Endothelial cell of umbilical vein (primary cell): ENCODE results near the gene RMND5B. TPM values are rescaled to one million over a fixed set of nuclear protein-coding genes. Genes with fewer than 3 reads are reported as not detected.

Experiments
- BruUV-seq: library from RNA; stranded (reverse); fragments of 400-500 nt; replicated peaks from 2 replicates; lab custom pipeline; 2021; lab: Mats Ljungman, UMichigan
- CTCF ChIA-PET: fragments of 300-600, 350-600 bp; sonication (Branson Sonifier 250); formaldehyde crosslinking; loops from one replicate; lab custom pipeline; 2021; ENCODE audit warnings: antibody characterized with exemption, inconsistent platforms; lab: Charles Lee
- POLR2A ChIA-PET: fragments of 300-600, 350-600 bp; sonication (Branson Sonifier 250); formaldehyde crosslinking; loops from one replicate; lab custom pipeline; 2021; ENCODE audit warnings: antibody characterized with exemption, inconsistent platforms; lab: Charles Lee
- DNase-seq: peaks from one replicate; pipeline ENCODE4 v3.0.0-alpha.2; 2011; ENCODE audit warnings: low read depth, low spot score
- FAIRE-seq: peaks from 2 replicates; lab custom pipeline; 2011; peaks lifted over from hg19 to GRCh38; lab: Jason Lieb, UNC
- H2AFZ ChIP-seq: 2 replicates; pipeline ENCODE4 v1.6.0; 2012; ENCODE audit warnings: low read depth, low read length, control low read depth, inconsistent platforms
- H3K27ac ChIP-seq: 2 replicates; pipeline ENCODE4 v1.5.1; 2011; ENCODE audit warnings: low read depth, mild to moderate bottlenecking, control low read depth, low read length, moderate library complexity; ENCODE audit not compliant: insufficient read depth
- H3K27me3 ChIP-seq, 2 experiments: 2 replicates each; pipeline versions ENCODE4 v1.6.0 to v1.6.1; 2011; ENCODE audit warnings: low read length in 2 of 2, mixed read lengths in 1 of 2; ENCODE audit not compliant: control insufficient read depth in 2 of 2, insufficient read depth in 2 of 2
- H3K36me3 ChIP-seq, 2 experiments: 2 replicates in 1 of 2; 3 replicates in 1 of 2; pipeline ENCODE4 v1.5.1; 2011; ENCODE audit warnings: low read length in 2 of 2, mild to moderate bottlenecking in 1 of 2, moderate library complexity in 1 of 2; ENCODE audit not compliant: control insufficient read depth in 2 of 2, insufficient read depth in 2 of 2; ENCODE audit errors: extremely low read depth in 1 of 2
- H3K4me1 ChIP-seq: 3 replicates; pipeline ENCODE4 v1.5.1; 2011; ENCODE audit warnings: mild to moderate bottlenecking, low read length; ENCODE audit not compliant: control insufficient read depth, insufficient read depth; ENCODE audit errors: extremely low read depth
- H3K4me2 ChIP-seq: 2 replicates; pipeline ENCODE4 v1.6.1; 2011; ENCODE audit warnings: low read length, control low read depth, mixed read lengths; ENCODE audit not compliant: insufficient read depth
- H3K4me3 ChIP-seq, 3 experiments: fragments of 200-600 bp in 1 of 3; sonication (generic), shearing (Covaris generic) in 1 of 3; replicated peaks in 1 of 3; 2 replicates each; pipeline ENCODE4 v1.5.1; 2011 to 2016; ENCODE audit warnings: control low read depth in 3 of 3, low read length in 3 of 3, mild to moderate bottlenecking in 2 of 3, inconsistent platforms in 1 of 3, low read depth in 1 of 3, moderate library complexity in 1 of 3; ENCODE audit not compliant: insufficient read depth in 1 of 3
- H3K79me2 ChIP-seq: 2 replicates; pipeline ENCODE4 v1.6.0; 2012; ENCODE audit warnings: low read length, inconsistent platforms; ENCODE audit not compliant: control insufficient read depth, insufficient read depth
- H3K9ac ChIP-seq: replicated peaks from 2 replicates; pipeline ENCODE3; 2011; ENCODE audit warnings: low read length, control low read depth; ENCODE audit not compliant: insufficient read depth; ENCODE audit errors: extremely low read depth
- H3K9me1 ChIP-seq: replicated peaks from 3 replicates; pipeline ENCODE4 v1.6.0; 2011; ENCODE audit warnings: mild to moderate bottlenecking, low read length; ENCODE audit not compliant: control insufficient read depth, insufficient read depth; ENCODE audit errors: extremely low read depth
- H3K9me3 ChIP-seq: replicated peaks from 2 replicates; pipeline ENCODE4 v1.5.1; 2012; ENCODE audit warnings: low read length, inconsistent platforms; ENCODE audit not compliant: control insufficient read depth, insufficient read depth
- H4K20me1 ChIP-seq: replicated peaks from 2 replicates; pipeline ENCODE3; 2011; ENCODE audit warnings: mild to moderate bottlenecking, low read length; ENCODE audit not compliant: control insufficient read depth, insufficient read depth; ENCODE audit errors: extremely low read depth
- CTCF ChIP-seq, 2 donors: IDR thresholded peaks; 1 replicate in 1 of 2; 2 replicates in 1 of 2; pipeline ENCODE4 v1.5.1; 2011; ENCODE audit warnings: low read length in 2 of 2, mild to moderate bottlenecking in 2 of 2, moderate library complexity in 2 of 2, control low read depth in 1 of 2, inconsistent platforms in 1 of 2, low read depth in 1 of 2; ENCODE audit not compliant: insufficient read depth in 1 of 2; ENCODE audit errors: extremely low read depth in 1 of 2
- EZH2 ChIP-seq: IDR thresholded peaks from 2 replicates; pipeline ENCODE4 v1.6.1; 2012; ENCODE audit warnings: borderline replicate concordance, low read depth, mild to moderate bottlenecking, moderate library complexity, low read length, inconsistent platforms; ENCODE audit not compliant: severe bottlenecking
- FOS ChIP-seq: IDR thresholded peaks from 2 replicates; pipeline ENCODE4 v1.6.1; 2011; ENCODE audit warnings: mild to moderate bottlenecking, low read length, moderate library complexity, borderline replicate concordance; ENCODE audit not compliant: insufficient read depth
- GATA2 ChIP-seq: IDR thresholded peaks from 2 replicates; pipeline ENCODE4 v1.7.0; 2011; ENCODE audit warnings: low read depth, mild to moderate bottlenecking, moderate library complexity, mixed read lengths, low read length; ENCODE audit not compliant: insufficient read length, insufficient read depth
- JUN ChIP-seq: IDR thresholded peaks from 2 replicates; pipeline ENCODE4 v1.6.1; 2011; ENCODE audit warnings: borderline replicate concordance, low read depth; ENCODE audit not compliant: insufficient read length, insufficient read depth
- MAX ChIP-seq: IDR thresholded peaks from 2 replicates; pipeline ENCODE4 v1.6.1; 2011; ENCODE audit not compliant: insufficient read depth, insufficient read length
- MYC ChIP-seq: IDR thresholded peaks from one replicate; pipeline ENCODE4 v1.6.1; 2011; ENCODE audit warnings: mild to moderate bottlenecking, low read depth, low read length
- POLR2A ChIP-seq: IDR thresholded peaks from 2 replicates; pipeline ENCODE4 v1.6.1; 2012; ENCODE audit warnings: low read depth, mild to moderate bottlenecking, control low read depth, low read length
- POLR2AphosphoS5 ChIP-seq: IDR thresholded peaks from 2 replicates; pipeline ENCODE4 v1.6.1; 2012; ENCODE audit warnings: low read depth, mild to moderate bottlenecking, control low read depth, low read length, moderate library complexity; ENCODE audit not compliant: insufficient read depth
- dilution Hi-C: fragments of 300-500 bp; cut with MboI; formaldehyde crosslinking; loops from one replicate; pipeline ENCODE4 v1.15.0; 2019; ENCODE audit warnings: low sequenced_read_pairs; ENCODE audit not compliant: extremely low pct_ligation_motif_present
- intact Hi-C: fragments of 100-400 bp; cut with micrococcal nuclease; formaldehyde crosslinking; loops from one replicate; pipeline ENCODE4 v1.10.0; 2022
- polyA plus RNA-seq, 4 experiments: library from polyadenylated mRNA; depleted of rRNA in 3 of 4; stranded (reverse) in 3 of 4; unstranded in 1 of 4; fragments of >200 nt; gene quantifications; 2 replicates each; pipeline versions ENCODE4 v1.2.1 to v1.2.3, GENCODE V29; 2011 to 2012; ENCODE audit warnings: missing spikeins in 1 of 4
- total RNA-seq: library from RNA; stranded (reverse); gene quantifications from 2 replicates; pipeline ENCODE4 v1.2.3, GENCODE V29; 2021

The RMND5B gene
- total and polyA plus RNA-seq, 2 donors (not counting 3 experiments of a cell fraction or from before 2014, with no cell fraction given) = 38.2 to 40.2 TPM

GRCh38 chr5:178191661-178192060 is 60.8 kb downstream of the RMND5B start:
- H3K4me3 ChIP-seq = no peak overlapping the region
- BruUV-seq = no TSS peak
- H2AFZ ChIP-seq = no peak overlapping the region
- H3K9ac ChIP-seq = no peak overlapping the region
- H3K4me1 ChIP-seq = no peaks in the 10 kb centered on the region
- DNase-seq (no peak), FAIRE-seq (peak; percentile 33)
- H3K4me2 ChIP-seq = no peak overlapping the region
- no peaks in the 10 kb centered on the region for H3K36me3 ChIP-seq
- POLR2A ChIA-PET = no interaction called here
- H3K27ac ChIP-seq = no peak overlapping the region
- no peaks in the 10 kb centered on the region for H3K79me2 ChIP-seq
- CTCF ChIA-PET = no interaction called here
- H3K27me3 ChIP-seq = peaks cover 3 to 12% of the 10 kb centered on the region in 2 experiments
- H3K9me3 ChIP-seq = no peaks in the 10 kb centered on the region
- no peak for TF ChIP-seq POLR2A
- TF ChIP-seq JUN = no peak
- TF ChIP-seq EZH2 = no peak
- no peak for TF ChIP-seq CTCF (IDR thresholded peaks at IDR 0.05; ENCODE audit: extremely low read depth in 1 of 2, insufficient read depth in 1 of 2, low read depth in 1 of 2, low read length in 2 of 2)
- no peak for TF ChIP-seq GATA2
- TF ChIP-seq FOS = no peak
- no peak for TF ChIP-seq MAX
- no peak for TF ChIP-seq POLR2AphosphoS5
- TF ChIP-seq MYC = no peak
- H4K20me1 ChIP-seq = no peaks in the 10 kb centered on the region
- no peaks in the 10 kb centered on the region for H3K9me1 ChIP-seq
- intact Hi-C loops = no loop called here
- dilution Hi-C loops = no loop called here
